NCI-H1092 (cell line): Measurements from ENCODE around the gene DLX2.
A peak's percentile ranks its signal among the peaks of the same experiment; 100 is the strongest.

Experiments
- DNase-seq: peaks from one replicate; lab custom pipeline; 2025; lab: John Stamatoyannopoulos, UW

The DLX2 gene

DNA sequence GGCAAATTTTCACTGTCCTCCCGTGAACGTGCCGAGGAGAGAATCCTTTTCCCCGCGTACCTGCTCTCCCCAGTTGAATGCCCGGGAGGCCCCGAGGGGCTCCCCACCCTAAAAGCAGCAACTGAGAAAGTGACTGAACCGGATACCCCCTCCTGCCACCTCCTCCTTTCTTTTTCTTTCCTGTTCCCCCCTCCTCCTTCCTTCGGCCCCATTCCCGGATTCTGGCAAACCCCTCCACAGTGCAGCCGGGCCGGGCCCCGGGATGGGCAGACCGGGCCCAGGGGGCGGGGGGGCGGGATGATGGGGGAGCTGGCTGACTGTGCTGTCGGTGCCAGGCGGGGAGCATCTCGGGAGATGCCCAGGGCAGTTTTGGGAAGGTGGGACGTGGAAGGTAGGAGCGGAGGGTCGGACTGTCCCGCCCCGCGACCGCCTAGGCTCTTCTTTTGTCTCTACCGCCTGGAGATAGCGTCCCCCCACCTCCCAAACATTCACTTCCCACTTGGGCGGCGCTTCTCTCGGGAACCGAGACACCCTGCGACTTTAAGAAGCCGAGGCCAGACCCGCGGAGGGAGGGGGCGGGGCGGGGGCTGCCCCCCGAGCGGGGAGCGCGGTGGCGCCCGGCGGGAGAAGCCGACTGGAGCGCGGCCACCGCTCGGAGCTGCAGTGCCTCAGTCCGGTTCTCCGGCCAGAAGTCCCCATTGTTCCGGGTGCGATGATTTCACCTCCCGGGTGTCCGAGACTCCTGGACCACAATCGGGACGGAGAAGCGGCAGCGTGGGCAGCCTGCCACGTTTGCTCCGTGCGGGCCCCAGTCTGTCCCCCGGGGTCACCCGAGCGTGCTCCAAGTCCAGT, 8.2 kb downstream of the DLX2 start:
- DNase-seq = no peak

DNA sequence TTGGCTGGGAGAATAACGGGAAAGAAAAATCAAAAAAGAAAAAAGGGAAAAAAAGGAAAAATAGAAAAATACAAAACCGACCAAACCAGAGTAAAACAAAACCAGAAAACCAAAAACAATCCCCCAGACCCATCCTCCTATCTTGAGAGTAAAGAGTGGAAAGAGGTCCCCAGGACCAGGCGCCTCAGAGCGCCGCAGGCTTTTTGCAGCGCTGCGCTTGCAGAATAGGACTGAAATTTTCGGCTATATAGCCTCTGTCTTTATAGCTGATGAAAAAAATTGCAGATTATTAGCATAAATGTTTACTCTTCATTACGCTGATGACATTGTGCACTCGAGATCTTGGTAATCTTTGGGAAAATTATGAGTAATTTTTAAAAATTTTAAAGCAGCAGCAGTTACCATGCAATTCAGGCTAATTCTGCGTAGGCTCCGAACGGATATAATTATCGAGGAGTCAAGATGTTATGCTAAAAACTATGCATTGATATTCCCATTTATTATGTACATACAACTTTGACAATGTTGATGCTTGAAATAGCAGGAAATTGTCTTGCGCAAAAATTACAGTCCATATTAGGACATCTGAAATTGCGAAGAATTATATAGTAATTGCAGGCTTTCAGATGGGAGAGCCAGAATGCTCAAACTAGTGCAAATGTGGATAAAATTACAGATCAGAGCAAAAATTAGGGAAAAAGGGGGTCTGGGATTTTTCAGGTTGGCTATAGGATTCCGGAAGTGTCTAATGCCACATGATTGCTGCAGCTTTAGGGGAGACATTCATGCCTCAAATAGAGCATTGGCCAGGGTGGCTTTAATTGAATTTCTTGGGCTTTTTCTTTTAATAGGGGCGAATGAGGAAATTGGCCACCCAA, 9.0 kb downstream of the DLX2 start:
- DNase-seq = no peak

DNA sequence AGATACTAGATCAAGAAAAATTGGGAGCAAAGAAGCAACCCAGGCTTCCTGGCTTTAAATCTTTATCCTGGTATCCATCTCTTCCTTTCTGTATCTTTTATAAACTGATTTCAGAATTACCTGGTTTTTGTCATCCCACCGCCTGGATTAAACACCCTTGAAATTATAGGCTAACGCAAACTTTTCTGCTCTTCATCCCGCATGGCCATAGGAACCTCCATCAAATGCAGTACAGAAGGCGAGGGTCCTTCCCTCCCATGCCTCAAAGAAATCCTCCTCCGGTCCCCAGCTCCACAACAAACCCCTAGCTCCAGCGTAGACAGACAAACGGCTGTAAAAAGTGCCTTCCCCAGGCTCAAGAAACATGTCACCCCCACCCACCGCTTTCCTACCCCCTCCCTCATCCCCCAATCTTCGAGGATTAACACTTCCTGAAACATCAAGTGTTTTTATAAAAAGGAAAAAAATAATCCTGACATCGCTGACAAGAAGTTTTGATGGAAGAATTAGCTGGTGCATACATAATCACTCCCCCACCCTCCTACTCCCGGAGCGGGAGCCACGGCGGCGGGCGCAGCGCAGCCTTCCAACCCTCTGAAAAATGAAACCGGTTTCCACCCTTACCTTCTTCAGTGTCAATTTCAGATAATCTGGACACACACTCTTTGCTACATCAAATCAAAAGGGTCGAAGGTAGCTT, 9.8 kb downstream of the DLX2 start:
- no peak for DNase-seq

DNA sequence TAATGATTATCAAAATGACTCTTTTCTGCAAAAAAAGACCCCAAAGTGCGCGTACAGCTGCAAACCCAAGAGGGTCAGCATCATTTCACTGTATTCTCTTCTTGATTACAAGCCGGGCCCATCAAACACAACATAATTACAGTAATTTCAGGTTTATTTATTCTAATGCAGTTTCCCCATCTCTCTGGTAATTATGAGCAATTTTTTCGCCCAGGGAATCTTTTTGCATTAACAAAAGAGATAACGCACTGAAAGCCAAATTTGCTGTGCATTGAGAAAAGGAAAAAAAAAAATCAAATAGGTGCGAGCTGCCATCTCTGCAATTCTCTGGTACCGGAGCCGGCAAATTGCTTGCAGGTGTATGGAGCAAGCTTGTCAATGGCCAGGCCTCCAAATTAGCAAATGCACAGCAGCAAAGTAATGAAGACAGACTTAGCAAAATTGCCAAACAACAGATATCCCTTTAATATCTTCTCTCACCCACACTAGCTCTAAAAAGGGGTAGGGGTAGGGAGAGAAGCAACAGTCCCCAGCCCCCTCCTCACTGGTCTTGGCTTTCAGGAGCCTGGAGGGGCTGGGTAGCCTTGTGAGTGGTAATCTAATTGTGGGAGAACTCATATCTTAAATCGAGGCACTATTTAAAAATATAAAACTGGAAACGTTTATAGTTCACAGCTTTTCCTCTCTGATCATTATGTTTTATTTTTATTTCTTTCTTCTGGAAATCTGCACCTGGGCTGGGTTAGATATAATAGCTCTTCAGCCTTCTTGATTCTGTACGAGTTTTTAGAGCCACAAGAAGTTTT, 10.7 kb downstream of the DLX2 start:
- DNase-seq = no peak

DNA sequence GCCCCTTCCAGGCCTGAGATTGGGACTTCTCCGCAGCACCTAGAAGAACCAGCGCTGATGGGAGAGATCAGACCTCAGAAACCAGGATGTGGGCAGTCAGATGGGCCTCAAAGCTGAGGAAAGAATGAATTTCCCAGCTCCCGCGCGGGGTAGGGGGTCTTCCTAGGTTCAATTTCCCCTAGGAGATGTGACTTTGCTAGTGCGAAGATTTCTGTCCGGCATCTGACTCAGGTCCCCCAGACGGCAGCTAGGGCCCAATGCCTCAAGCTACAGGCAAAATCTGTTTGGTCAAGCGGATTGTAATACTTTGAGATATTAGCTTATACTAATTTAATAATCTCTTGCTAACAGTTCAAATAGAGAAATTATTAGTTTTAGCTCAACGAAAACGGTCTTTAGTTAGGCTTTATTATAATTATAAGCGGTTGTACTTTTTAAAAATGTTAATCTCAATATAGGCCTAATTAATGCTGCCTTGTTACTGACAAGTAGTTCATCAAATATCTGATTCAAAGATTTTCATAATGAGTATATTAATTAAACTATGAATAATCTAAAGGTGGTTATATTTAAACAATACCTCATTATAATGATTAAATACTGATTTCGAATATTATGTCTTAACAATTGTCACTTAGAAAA, 11.6 kb downstream of the DLX2 start:
- DNase-seq = no peak

DNA sequence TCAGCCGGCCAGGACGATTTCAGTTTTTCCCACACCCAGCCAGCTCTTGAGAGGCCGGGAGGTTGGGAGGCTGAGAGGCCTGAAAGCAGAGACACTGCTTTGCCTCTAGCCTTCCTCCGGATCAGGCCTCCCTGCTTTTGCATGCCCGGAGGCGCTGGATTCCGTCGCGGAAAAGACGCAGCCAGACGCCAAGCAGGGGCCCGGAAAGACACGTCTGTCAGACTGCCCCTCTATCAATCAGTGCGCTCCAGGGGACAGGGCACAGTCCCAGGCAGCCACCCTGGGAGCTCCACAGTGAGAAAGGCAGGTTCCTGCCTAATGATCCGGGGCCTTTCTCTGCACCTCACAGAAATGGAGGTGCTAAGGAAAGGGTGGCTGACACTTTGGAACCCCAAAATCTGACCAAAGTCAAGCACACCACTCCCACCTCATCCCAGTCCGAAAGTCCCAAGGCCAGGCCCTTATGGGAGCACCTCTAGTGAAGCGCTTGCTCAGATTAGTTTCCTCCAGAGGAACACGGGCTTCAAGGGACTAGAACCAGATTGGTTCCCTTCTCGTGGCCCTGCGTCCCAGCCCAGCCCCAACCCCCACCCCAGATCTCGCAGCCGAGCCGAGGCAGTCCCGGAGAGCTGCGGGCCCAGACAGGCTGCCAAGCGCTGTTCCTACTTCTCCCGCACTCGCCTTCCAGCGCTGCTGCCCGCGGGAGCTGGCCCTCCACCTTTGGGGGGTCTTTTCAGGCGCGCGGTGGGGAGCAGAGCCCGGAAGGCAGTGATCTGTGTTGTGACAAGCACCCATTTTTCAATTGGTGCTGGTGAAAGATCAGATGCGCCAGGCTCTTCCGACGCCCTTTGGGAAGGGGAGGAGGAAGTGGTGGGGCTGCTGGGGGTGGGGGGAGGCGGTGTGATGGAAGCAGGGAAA, 12.4 kb downstream of the DLX2 start:
- DNase-seq = no peak

DNA sequence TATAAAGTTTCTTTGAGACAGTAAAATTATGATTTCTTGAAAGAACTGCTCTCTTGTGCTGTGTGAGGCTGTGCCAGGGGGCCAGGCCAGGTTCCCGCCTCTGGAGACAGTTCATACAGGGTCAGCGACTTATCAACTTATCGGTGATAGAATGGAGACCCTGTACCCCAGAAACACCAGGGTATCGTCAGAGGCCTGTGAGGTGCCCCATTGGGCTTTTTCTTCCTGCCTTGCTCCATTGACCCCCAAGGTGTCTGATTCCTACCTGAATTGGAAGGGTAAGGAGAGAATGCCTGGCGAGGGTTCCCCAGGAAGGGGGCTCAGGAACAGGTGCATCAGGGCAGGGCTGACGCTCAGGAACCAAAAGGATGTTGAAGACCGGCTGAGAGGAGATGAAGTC, 13.1 kb downstream of the DLX2 start:
- no peak for DNase-seq

DNA sequence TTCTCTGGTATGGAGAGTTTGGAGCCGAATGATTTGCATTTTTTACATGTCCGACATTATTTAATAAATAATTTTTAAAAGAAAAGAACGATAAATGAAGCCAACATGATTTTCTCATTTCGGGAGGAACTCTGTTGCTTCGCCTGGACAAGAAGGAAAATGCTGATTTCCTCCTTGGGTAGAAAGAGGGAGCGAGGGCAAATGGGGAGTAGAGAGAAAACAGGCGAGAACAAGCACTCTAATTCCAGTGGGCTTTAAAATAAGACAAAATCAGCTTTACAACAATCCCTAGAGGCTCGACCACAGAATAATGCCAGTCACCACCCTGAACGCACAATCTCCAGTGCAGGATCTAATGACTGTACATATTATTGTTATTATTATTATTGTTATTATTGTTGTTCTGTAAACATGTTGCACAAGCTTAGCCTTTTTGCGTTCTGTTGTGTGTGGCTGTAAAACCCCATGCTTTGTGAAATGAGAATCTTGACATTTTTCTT, 13.6 kb downstream of the DLX2 start:
- no peak for DNase-seq

DNA sequence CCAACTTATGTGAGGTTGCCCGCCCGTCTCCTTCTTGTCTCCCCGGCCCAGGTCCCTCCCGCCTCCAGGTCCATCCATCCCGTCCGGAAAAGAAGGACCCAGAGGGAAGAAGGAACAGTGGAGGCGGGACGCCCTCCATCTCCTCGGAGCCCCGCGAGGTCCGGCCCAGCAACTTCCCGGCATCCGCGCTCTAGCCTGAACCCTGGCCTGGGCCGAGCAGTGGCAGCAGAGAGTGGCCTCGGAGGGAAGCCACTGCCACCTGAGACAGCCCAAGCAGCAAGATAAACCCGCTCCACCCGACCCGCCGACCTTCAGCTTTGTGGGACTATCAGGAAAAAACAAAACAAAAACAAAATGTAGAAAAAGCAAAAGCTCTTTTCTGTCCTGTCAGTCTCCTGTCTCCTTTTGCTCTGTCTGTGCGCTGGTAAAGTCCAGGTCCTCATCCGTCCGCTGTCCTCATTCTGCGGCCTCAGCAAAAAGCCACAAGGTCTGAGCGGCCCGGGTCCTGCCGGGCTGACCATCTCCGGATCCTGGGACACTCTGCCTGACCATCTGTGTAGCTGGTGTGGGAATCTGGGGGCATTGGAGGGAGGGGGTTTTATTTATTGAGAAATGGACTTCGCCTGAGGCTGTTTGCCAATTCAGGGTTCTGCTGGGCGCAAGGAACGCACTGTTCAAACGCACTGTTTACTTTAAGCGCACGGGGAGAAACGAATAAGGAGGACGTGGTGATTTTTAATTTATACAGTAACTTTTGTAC, 14.3 kb downstream of the DLX2 start:
- no peak for DNase-seq

DNA sequence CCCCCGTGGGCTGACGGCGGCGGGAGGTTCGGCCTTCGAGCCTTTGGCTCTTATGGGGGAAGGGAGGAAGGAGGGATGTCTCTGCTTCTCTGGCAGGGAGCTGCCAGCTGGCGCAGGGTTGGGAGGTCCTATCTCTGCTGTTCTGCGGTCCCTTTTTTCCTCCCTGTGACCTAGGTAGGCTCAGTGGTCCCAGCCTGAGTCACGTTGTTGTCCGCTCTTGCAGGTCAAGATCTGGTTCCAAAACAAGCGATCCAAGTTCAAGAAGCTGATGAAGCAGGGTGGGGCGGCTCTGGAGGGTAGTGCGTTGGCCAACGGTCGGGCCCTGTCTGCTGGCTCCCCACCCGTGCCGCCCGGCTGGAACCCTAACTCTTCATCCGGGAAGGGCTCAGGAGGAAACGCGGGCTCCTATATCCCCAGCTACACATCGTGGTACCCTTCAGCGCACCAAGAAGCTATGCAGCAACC, 14.9 kb downstream of the DLX2 start:
- DNase-seq = no peak

DNA sequence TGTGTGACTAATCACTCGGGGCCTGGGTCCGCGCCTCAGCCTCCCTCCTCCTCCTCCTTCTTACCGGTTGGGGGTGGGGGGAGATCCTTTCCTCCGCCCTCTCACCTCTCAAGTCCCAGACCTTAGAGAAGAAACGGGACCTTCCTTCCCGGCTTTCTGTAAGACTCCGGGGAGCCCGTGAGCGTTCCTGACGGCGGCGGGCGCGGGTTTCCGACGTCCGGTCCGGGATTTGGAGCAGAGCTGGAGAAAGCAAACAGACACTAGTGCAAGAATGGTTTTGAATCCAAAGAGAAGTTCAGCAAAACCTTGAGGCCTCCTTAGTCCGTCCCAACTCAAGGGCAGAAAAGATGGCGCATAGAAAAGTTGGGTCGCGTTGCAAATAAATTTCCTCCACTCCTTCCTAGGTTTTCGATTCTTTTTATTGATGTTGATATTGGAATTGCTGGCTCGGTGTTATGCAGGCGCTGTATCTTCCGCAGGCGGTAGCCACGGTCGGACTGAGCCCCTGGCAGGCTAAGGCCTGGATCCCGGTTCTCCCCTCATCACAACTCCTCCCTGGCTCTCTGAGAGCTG, 15.4 kb downstream of the DLX2 start:
- DNase-seq = no peak

DNA sequence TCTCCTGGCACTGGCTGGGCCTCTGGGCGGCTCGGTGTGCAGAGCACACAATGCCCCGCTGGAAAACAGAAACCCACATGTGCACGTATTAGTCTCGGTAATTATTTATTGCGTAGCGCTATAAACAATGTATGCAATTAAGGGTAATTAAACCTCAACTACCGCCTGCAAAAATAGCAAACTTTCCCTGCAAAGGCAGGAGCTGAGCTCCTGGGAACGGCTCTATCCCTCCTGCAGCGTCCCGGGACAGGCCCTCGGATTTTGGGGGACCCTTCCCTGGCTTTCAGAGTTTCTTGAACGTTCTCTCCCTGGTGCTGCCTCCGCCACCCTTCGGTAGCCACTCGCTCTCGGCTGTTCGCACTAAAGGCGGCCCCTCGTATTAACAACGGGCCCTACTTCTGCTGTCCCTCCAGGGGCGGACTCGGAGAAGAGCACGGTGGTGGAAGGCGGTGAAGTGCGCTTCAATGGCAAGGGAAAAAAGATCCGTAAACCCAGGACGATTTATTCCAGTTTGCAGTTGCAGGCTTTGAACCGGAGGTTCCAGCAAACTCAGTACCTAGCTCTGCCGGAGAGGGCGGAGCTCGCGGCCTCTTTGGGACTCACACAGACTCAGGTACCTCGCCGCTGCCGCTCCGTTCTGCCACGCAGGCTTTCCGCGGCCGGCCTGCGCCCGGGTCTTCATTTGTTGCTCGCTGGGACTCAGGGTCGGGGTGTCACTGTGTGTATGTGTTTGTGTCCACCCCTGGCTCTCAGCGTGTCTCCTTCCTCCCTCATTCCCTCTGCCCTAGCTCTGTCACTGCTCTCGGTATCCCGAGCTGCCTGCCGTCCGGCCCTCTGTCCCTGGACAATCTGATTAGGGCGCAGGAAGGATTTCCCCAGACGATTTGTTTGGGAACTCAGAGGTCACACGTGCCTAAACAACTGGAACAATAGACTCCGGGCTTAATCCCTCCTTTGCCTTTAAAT, 16.2 kb downstream of the DLX2 start:
- no peak for DNase-seq

DNA sequence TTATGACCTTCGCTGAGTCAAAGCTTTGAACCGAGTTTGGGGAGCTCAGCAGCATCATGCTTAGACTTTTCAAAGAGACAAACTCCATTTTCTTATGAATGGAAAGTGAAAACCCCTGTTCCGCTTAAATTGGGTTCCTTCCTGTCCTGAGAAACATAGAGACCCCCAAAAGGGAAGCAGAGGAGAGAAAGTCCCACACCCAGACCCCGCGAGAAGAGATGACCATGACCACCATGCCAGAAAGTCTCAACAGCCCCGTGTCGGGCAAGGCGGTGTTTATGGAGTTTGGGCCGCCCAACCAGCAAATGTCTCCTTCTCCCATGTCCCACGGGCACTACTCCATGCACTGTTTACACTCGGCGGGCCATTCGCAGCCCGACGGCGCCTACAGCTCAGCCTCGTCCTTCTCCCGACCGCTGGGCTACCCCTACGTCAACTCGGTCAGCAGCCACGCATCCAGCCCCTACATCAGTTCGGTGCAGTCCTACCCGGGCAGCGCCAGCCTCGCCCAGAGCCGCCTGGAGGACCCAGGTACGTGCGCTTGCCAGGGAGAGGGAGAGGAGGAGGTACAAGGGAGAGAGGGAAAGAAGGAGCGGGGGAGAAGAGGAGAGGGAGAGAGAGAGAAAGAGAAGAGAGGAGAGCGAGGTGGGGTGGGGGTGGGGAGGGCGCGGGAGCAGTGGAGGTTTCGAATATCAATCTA, 17.1 kb downstream of the DLX2 start, which contains the start of gene DLX1:
TSS of gene DLX1 (plus strand) at position 48 of the 700 bp plus-strand sequence. CDS start at position 219, 171 bp downstream.
- DNase-seq = peak; percentile 61

DNA sequence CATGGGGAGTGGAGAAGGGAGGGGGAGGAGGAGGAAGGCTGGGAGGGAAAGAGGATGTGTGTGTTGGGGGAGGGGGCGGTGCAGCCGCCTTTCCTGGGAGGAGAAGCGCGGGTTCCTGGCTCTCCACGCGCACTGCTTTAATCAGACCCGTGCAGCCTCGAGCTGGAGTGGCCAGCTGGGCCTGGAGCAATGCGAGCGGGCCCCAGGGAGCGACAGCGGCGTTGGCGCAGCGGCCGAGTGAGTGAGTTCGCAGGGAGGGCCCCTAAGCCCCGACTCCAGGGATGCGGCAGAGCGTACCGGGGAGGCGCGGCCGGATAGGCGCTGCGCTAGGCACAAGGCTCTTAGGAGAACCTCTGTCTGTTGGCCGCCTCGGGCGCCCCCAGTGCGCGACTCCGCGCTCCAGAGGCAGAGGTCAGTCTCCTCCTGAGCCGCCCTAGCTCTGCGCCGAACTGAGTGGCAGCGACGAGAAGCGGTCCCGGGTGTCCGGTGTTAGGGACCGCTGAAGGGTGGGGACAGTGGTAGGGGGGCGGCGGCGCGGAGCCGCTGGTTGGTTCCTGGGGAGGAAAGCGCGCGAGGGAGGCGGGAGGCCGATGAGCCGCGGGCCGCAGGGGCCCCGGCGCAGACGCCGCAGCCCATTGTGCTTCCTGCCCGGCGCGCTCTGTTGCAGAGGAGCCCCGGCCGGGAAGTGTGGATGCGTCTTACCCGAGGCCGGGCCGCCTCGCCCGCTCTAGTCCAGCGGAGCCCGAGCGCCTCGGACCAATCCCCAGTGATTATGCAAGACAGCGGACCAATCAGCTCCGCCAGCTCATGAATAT, 17.8 kb downstream of the DLX2 start:
- peak; percentile 91 for DNase-seq

DNA sequence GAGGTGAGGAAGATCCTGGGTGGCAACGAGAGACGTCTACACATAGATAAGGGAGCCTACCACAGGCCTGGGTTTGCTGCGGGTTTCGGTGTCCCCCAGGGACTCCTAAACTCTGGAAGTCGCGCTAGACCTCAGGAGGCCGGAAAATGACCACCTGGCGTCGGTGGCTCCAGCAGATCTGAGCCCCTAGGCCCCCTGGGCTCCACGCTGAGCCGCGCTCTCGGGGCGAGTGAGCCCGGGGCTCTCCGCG, 18.4 kb downstream of the DLX2 start:
- peak; percentile 61 for DNase-seq
